ENCODE results near the gene SFSWAP. TPM values are rescaled to one million over a fixed set of nuclear protein-coding genes. Genes with fewer than 3 reads are reported as not detected.

SFSWAP gene
- polyA plus RNA-seq, 3 donors, result 7.3 to 33.0 (median 10.7) TPM

GRCh38 chr12:131671276-131671675 lies 39.6 kb upstream of the SFSWAP start:
- Mint-ChIP-seq H3K36me3 (peaks cover 0 to 3% of the 10 kb centered on the region in 2 donors), H3K4me3 (no peak overlapping the region), H3K9me3 (peaks cover 0 to 11% (median 6%) of the 10 kb centered on the region in 7 donors), H3K27me3 (ENCODE audit: low read depth in 3 of 3) (peaks cover 8 to 17% (median 17%) of the 10 kb centered on the region in 3 donors), H3K4me1 (peaks cover 27% of the 10 kb centered on the region), H3K27ac (peak overlapping the region in 1 of 7 donors; percentile 68)
- no peaks in the 10 kb centered on the region for H4K20me1 ChIP-seq (ENCODE audit: insufficient read depth, low read length)
- intact Hi-C loops (cut with micrococcal nuclease), result no loop called here
- WGBS (ENCODE audit: insufficient coverage), result 71% methylated on average over 4 of the region's 8 CpGs
- no peak overlapping the region for H3K4me2 ChIP-seq (replicated peaks; ENCODE audit: extremely low read depth, low read length, poor library complexity, severe bottlenecking)
- H3K4me1 ChIP-seq (ENCODE audit: control insufficient read depth in 1 of 2, insufficient read depth in 2 of 2, low read length in 2 of 2), result peaks cover 26 to 33% of the 10 kb centered on the region in 2 donors
- H3K27ac ChIP-seq (ENCODE audit: low read depth in 1 of 2, low read length in 2 of 2), result no peak overlapping the region
- no peaks in the 10 kb centered on the region for H3K36me3 ChIP-seq (replicated peaks in 1 of 2; ENCODE audit: control insufficient read depth in 1 of 2, insufficient read depth in 2 of 2, low read length in 2 of 2)
- H3K27me3 ChIP-seq (ENCODE audit: control insufficient read depth in 2 of 2, insufficient read depth in 2 of 2, low read length in 2 of 2), result peaks cover 0 to 3% of the 10 kb centered on the region in 2 donors
- DNase-seq, result no peak
- TF ChIP-seq, protein P1, sequence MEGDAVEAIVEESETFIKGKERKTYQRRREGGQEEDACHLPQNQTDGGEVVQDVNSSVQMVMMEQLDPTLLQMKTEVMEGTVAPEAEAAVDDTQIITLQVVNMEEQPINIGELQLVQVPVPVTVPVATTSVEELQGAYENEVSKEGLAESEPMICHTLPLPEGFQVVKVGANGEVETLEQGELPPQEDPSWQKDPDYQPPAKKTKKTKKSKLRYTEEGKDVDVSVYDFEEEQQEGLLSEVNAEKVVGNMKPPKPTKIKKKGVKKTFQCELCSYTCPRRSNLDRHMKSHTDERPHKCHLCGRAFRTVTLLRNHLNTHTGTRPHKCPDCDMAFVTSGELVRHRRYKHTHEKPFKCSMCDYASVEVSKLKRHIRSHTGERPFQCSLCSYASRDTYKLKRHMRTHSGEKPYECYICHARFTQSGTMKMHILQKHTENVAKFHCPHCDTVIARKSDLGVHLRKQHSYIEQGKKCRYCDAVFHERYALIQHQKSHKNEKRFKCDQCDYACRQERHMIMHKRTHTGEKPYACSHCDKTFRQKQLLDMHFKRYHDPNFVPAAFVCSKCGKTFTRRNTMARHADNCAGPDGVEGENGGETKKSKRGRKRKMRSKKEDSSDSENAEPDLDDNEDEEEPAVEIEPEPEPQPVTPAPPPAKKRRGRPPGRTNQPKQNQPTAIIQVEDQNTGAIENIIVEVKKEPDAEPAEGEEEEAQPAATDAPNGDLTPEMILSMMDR (IDR thresholded peaks at IDR 0.05), result no peak
- no peak overlapping the region for H3K4me3 ChIP-seq (replicated peaks in 1 of 3; ENCODE audit: low read depth in 2 of 3, low read length in 3 of 3)
- no peaks in the 10 kb centered on the region for H3K79me2 ChIP-seq (ENCODE audit: insufficient read depth, low read length)
- peaks cover 0 to 8% of the 10 kb centered on the region in 2 donors for H3K9me3 ChIP-seq (replicated peaks in 1 of 2; ENCODE audit: control insufficient read depth in 1 of 2, insufficient read depth in 1 of 2, low read length in 2 of 2)
- no peak overlapping the region for H2AFZ ChIP-seq (ENCODE audit: insufficient read depth, low read depth, low read length, poor library complexity, severe bottlenecking)
- H3K9ac ChIP-seq (ENCODE audit: insufficient read depth, low read length, poor library complexity, severe bottlenecking), result no peak overlapping the region

DNA sequence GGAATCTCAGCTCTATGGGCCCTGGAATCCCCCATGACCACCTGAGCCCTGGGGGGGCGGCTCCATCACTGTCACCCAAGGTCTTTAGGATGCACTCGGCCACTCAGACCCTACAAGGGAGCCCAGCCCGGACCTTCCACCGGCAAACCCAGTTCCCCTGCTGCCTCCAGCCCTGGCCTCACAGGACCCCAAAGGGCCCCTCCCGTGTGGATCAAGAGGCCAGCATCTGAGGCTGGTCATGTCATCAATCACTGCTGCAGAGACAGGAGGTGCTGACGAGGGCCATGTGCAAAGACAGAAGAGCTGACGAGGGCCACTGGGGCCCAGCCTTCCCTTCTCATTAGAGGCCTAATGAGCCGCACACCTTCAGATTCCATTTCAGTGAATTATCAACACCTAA lies 39.0 kb upstream of the SFSWAP start:
- Histone ChIP-seq H3K27me3 (ENCODE audit: control insufficient read depth in 2 of 2, insufficient read depth in 2 of 2, low read length in 2 of 2) (peaks cover 0 to 3% of the 10 kb centered on the region in 2 donors), H2AFZ (ENCODE audit: insufficient read depth, low read depth, low read length, poor library complexity, severe bottlenecking) (no peak overlapping the region), H3K36me3 (replicated peaks in 1 of 2; ENCODE audit: control insufficient read depth in 1 of 2, insufficient read depth in 2 of 2, low read length in 2 of 2) (no peaks in the 10 kb centered on the region), H4K20me1 (ENCODE audit: insufficient read depth, low read length) (no peaks in the 10 kb centered on the region), H3K4me3 (replicated peaks in 1 of 3; ENCODE audit: low read depth in 2 of 3, low read length in 3 of 3) (no peak overlapping the region), H3K4me1 (ENCODE audit: control insufficient read depth in 1 of 2, insufficient read depth in 2 of 2, low read length in 2 of 2) (peaks cover 25 to 29% of the 10 kb centered on the region in 2 donors), H3K4me2 (replicated peaks; ENCODE audit: extremely low read depth, low read length, poor library complexity, severe bottlenecking) (no peak overlapping the region), H3K9me3 (replicated peaks in 1 of 2; ENCODE audit: control insufficient read depth in 1 of 2, insufficient read depth in 1 of 2, low read length in 2 of 2) (peaks cover 0 to 8% of the 10 kb centered on the region in 2 donors), H3K79me2 (ENCODE audit: insufficient read depth, low read length) (no peaks in the 10 kb centered on the region), H3K27ac (ENCODE audit: low read depth in 1 of 2, low read length in 2 of 2) (no peak overlapping the region), H3K9ac (ENCODE audit: insufficient read depth, low read length, poor library complexity, severe bottlenecking) (no peak overlapping the region)
- Mint-ChIP-seq H3K27me3 (ENCODE audit: low read depth in 3 of 3) (peaks cover 8 to 19% (median 19%) of the 10 kb centered on the region in 3 donors), H3K4me3 (no peak overlapping the region), H3K36me3 (peaks cover 0 to 3% of the 10 kb centered on the region in 2 donors), H3K27ac (no peak overlapping the region), H3K9me3 (peaks cover 0 to 11% (median 6%) of the 10 kb centered on the region in 7 donors), H3K4me1 (peaks cover 24% of the 10 kb centered on the region)
- TF ChIP-seq, protein P1 (IDR thresholded peaks at IDR 0.05), result no peak
- 83% methylated on average over 8 of the region's 8 CpGs for WGBS (ENCODE audit: insufficient coverage)
- intact Hi-C loops (cut with micrococcal nuclease), result no loop called here
- no peak for DNase-seq

All from CD14-positive monocyte (primary cell).